Mammary epithelial cell (primary cell): ENCODE results near the gene KLHL2.

ENCODE experiments used
- EZH2 ChIP-seq: IDR thresholded peaks from 2 replicates; pipeline ENCODE4 v1.6.1; 2012; ENCODE audit warnings: low read length, inconsistent platforms, borderline replicate concordance
- TF ChIP-seq, protein P1 (sequence below), 2 donors: IDR thresholded peaks in 1 of 2; conservative IDR thresholded peaks in 1 of 2; 2 replicates each; pipeline ENCODE4 v1.5.1; 2011 to 2012; ENCODE audit warnings: inconsistent platforms in 2 of 2, low read length in 2 of 2, mild to moderate bottlenecking in 2 of 2, control low read depth in 1 of 2, low read depth in 1 of 2; ENCODE audit not compliant: insufficient read depth in 1 of 2; ENCODE audit errors: extremely low read depth in 1 of 2

DNA sequence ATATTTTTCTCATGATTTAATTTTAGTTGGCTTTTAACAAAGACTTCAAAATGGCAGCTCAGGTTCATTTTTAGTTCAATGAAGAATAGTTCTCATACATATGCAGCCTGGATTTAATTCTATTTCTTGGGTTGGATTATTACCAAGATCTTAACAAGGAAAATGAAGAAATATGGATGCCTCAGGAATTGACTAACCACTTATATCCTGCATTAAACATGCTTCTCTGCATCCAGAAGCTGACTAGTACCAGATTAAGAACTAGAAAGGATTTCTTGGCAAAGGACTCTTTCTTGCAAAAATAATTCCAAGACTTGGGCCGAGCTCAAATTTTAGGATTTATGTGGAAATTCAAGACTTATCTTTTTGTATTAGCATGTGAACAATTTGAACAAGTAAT is 5.6 kb upstream of the KLHL2 start:
- TF ChIP-seq EZH2: no peak
- TF ChIP-seq, protein P1, sequence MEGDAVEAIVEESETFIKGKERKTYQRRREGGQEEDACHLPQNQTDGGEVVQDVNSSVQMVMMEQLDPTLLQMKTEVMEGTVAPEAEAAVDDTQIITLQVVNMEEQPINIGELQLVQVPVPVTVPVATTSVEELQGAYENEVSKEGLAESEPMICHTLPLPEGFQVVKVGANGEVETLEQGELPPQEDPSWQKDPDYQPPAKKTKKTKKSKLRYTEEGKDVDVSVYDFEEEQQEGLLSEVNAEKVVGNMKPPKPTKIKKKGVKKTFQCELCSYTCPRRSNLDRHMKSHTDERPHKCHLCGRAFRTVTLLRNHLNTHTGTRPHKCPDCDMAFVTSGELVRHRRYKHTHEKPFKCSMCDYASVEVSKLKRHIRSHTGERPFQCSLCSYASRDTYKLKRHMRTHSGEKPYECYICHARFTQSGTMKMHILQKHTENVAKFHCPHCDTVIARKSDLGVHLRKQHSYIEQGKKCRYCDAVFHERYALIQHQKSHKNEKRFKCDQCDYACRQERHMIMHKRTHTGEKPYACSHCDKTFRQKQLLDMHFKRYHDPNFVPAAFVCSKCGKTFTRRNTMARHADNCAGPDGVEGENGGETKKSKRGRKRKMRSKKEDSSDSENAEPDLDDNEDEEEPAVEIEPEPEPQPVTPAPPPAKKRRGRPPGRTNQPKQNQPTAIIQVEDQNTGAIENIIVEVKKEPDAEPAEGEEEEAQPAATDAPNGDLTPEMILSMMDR (conservative IDR thresholded peaks at IDR 0.05 in 1 of 2, IDR thresholded peaks at IDR 0.05 in 1 of 2; ENCODE audit: extremely low read depth in 1 of 2, insufficient read depth in 1 of 2, low read depth in 1 of 2, low read length in 2 of 2): no peak
